ENCODE results near the gene PSMA6. TPM values are rescaled to one million over a fixed set of nuclear protein-coding genes. Genes with fewer than 3 reads are reported as not detected.

Gene PSMA6
- total and polyA plus RNA-seq, 2 of the 13 experiments (the other 11 are each of a cell fraction or from before 2014, with no cell fraction given), result 525 to 1,109 TPM

DNA sequence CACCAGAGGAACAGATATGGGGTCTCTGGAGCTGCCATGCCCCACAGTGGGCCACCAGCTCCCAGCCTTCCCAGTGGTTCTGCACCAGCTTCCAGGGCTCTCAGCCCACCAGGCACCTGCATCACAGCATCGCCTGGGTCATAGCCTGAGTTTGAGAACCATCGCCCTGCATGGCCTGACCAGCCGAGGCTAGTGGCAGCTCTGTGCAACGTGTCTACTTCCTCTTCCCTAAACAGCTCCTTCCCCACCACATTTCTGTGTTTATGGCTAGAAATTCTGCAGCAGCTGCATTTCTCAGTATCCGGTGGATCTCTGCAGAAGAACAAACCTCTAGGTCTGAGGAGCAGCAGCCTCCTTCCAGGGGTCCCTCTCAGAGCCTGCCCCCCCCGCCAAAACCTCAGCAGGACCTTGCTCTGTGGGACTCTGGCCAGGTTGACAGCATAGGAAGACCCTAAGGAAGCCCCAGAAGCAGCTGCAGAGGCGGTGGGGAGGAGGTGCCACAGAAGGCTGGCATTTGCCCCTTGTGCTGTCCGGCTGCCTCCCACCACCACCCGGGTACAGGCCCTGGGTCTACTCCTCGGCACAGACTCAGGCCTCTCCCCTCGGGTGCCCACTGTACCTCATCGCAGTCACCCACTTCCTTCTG lies 47.7 kb downstream of the PSMA6 start:
- ATAC-seq (no peak), FAIRE-seq (no peak), DNase-seq (ENCODE audit: low spot score) (no peak)
- WGBS (ENCODE audit: low lambda C conversion rate), result 40% methylated on average over 12 of the region's 12 CpGs
- peaks cover 90% of the 10 kb centered on the region for H3K4me1 ChIP-seq (ENCODE audit: insufficient read depth, low read length)
- no peaks in the 10 kb centered on the region for H3K79me2 ChIP-seq (ENCODE audit: insufficient read depth, low read length)
- H3K4me3 ChIP-seq (replicated peaks in 1 of 3; ENCODE audit: insufficient read depth in 1 of 3, low read depth in 2 of 3, low read length in 3 of 3), result no peak overlapping the region
- in situ Hi-C loops (cut with HindIII; ENCODE audit: extremely low pct_ligation_motif_present, low pct_unique_long_range_greater_than_20kb), result no loop called here
- H3K27me3 ChIP-seq (ENCODE audit: control insufficient read depth in 1 of 2, insufficient read depth in 2 of 2, low read length in 2 of 2), result peaks cover 0 to 3% of the 10 kb centered on the region in 2 experiments; a peak in 2 of 5 replicates
- no peaks in the 10 kb centered on the region for H3K36me3 ChIP-seq (replicated peaks in 1 of 2; ENCODE audit: control insufficient read depth in 1 of 2, insufficient read depth in 2 of 2, low read length in 2 of 2)
- no peak overlapping the region for H3K4me2 ChIP-seq (ENCODE audit: low read depth, low read length)
- H4K20me1 ChIP-seq (ENCODE audit: insufficient read depth, low read length), result no peaks in the 10 kb centered on the region
- no peak overlapping the region for H2AFZ ChIP-seq (ENCODE audit: low read length)
- no TSS peak for BruUV-seq (replicated peaks)
- no peak overlapping the region for H3K27ac ChIP-seq (ENCODE audit: extremely low read length, insufficient read depth, low read length)
- H3K9ac ChIP-seq (ENCODE audit: insufficient read depth, low read depth, low read length), result no peak overlapping the region
- ChIA-PET POLR2A (interaction anchor here (1.1 to 15.5 kb wide), 9 partner anchors 8 to 61 kb away, joined by 3 to 473 read pairs (median 5); partner anchors contain the start of genes NFKBIA and PSMA6), CTCF (ENCODE audit: low intra/inter-chr PET ratio, low total read pairs) (no interaction called here)
- no peaks in the 10 kb centered on the region for H3K9me3 ChIP-seq (ENCODE audit: low read length)
- intact Hi-C loops (cut with micrococcal nuclease; ENCODE audit: unreplicated experiment), result loop anchor here (5.0 kb wide), 2 partner anchors 198 to 358 kb away; partner anchors contain the start of gene SRP54
- no peak for TF ChIP-seq HOXA3 (CRISPR knock-in tag; IDR thresholded peaks at IDR 0.05)
- TF ChIP-seq, protein P1, sequence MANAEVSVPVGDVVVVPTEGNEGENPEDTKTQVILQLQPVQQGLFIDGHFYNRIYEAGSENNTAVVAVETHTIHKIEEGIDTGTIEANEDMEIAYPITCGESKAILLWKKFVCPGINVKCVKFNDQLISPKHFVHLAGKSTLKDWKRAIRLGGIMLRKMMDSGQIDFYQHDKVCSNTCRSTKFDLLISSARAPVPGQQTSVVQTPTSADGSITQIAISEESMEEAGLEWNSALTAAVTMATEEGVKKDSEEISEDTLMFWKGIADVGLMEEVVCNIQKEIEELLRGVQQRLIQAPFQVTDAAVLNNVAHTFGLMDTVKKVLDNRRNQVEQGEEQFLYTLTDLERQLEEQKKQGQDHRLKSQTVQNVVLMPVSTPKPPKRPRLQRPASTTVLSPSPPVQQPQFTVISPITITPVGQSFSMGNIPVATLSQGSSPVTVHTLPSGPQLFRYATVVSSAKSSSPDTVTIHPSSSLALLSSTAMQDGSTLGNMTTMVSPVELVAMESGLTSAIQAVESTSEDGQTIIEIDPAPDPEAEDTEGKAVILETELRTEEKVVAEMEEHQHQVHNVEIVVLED (CRISPR knock-in tag; IDR thresholded peaks at IDR 0.05; ENCODE audit: borderline replicate concordance), result no peak
- TF ChIP-seq SP140L (CRISPR knock-in tag; IDR thresholded peaks at IDR 0.05; ENCODE audit: borderline replicate concordance), result no peak
- TF ChIP-seq, protein P2, sequence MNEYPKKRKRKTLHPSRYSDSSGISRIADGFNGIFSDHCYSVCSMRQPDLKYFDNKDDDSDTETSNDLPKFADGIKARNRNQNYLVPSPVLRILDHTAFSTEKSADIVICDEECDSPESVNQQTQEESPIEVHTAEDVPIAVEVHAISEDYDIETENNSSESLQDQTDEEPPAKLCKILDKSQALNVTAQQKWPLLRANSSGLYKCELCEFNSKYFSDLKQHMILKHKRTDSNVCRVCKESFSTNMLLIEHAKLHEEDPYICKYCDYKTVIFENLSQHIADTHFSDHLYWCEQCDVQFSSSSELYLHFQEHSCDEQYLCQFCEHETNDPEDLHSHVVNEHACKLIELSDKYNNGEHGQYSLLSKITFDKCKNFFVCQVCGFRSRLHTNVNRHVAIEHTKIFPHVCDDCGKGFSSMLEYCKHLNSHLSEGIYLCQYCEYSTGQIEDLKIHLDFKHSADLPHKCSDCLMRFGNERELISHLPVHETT (CRISPR knock-in tag; conservative IDR thresholded peaks at IDR 0.05), result no peak
- TF ChIP-seq ZNF839 (CRISPR knock-in tag; IDR thresholded peaks at IDR 0.05; ENCODE audit: borderline replicate concordance), result no peak
- peak; percentile 69; the same call in 1 of the 2 replicates for TF ChIP-seq ZNF354B (CRISPR knock-in tag; IDR thresholded peaks at IDR 0.05)
- TF ChIP-seq AHR (CRISPR knock-in tag; IDR thresholded peaks at IDR 0.05), result no peak
- no peak for TF ChIP-seq NAIF1 (CRISPR knock-in tag; IDR thresholded peaks at IDR 0.05; ENCODE audit: borderline replicate concordance)
- no peak for TF ChIP-seq ZKSCAN1 (IDR thresholded peaks at IDR 0.05; ENCODE audit: low read length)
- TF ChIP-seq ZNF660 (CRISPR knock-in tag; IDR thresholded peaks at IDR 0.05; ENCODE audit: borderline replicate concordance, low read depth), result no peak
- TF ChIP-seq HIVEP1 (CRISPR knock-in tag; IDR thresholded peaks at IDR 0.05), result no peak
- TF ChIP-seq KMT2B (CRISPR knock-in tag; IDR thresholded peaks at IDR 0.05), result no peak
- TF ChIP-seq, protein P3, sequence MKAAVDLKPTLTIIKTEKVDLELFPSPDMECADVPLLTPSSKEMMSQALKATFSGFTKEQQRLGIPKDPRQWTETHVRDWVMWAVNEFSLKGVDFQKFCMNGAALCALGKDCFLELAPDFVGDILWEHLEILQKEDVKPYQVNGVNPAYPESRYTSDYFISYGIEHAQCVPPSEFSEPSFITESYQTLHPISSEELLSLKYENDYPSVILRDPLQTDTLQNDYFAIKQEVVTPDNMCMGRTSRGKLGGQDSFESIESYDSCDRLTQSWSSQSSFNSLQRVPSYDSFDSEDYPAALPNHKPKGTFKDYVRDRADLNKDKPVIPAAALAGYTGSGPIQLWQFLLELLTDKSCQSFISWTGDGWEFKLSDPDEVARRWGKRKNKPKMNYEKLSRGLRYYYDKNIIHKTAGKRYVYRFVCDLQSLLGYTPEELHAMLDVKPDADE (CRISPR knock-in tag; IDR thresholded peaks at IDR 0.05), result no peak
- no peak for TF ChIP-seq SMARCC2 (IDR thresholded peaks at IDR 0.05)
- TF ChIP-seq ZNF598 (CRISPR knock-in tag; IDR thresholded peaks at IDR 0.05; ENCODE audit: borderline replicate concordance), result no peak
- TF ChIP-seq BHLHE40 (IDR thresholded peaks at IDR 0.05; ENCODE audit: low read length), result no peak
- TF ChIP-seq, protein P4, sequence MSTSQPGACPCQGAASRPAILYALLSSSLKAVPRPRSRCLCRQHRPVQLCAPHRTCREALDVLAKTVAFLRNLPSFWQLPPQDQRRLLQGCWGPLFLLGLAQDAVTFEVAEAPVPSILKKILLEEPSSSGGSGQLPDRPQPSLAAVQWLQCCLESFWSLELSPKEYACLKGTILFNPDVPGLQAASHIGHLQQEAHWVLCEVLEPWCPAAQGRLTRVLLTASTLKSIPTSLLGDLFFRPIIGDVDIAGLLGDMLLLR (CRISPR knock-in tag; IDR thresholded peaks at IDR 0.05), result 0 out of 2 replicates have a peak, but pooled peaks have one; percentile 47
- no peak for TF ChIP-seq TOPORS (CRISPR knock-in tag; IDR thresholded peaks at IDR 0.05)
- TF ChIP-seq ZNF569 (CRISPR knock-in tag; IDR thresholded peaks at IDR 0.05; ENCODE audit: borderline replicate concordance), result no peak
- TF ChIP-seq ZNF232 (CRISPR knock-in tag; IDR thresholded peaks at IDR 0.05; ENCODE audit: borderline replicate concordance), result no peak
- TF ChIP-seq ATAD3A (CRISPR knock-in tag; IDR thresholded peaks at IDR 0.05), result no peak
